ENCODE results near the gene ALK.

DNA sequence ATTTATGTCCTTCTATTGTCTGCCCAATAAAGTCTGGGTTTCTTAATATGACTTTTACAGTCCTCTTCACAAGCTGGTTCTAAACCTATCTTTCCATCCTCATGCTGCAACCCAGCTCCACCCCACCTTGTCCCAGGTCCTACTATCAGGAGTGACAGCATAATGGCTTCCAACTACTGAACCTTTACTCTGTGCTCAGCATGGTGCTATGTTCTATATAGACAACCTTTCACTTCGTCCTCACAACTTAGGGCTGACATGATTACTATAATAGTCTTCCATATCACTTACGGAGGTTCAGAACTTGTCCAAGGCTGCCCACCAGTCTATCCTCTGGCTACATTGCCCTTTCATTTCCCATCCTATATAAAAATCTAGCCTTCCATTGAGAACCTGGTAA is 256.8 kb downstream of the ALK start:
- TF ChIP-seq, protein P1, sequence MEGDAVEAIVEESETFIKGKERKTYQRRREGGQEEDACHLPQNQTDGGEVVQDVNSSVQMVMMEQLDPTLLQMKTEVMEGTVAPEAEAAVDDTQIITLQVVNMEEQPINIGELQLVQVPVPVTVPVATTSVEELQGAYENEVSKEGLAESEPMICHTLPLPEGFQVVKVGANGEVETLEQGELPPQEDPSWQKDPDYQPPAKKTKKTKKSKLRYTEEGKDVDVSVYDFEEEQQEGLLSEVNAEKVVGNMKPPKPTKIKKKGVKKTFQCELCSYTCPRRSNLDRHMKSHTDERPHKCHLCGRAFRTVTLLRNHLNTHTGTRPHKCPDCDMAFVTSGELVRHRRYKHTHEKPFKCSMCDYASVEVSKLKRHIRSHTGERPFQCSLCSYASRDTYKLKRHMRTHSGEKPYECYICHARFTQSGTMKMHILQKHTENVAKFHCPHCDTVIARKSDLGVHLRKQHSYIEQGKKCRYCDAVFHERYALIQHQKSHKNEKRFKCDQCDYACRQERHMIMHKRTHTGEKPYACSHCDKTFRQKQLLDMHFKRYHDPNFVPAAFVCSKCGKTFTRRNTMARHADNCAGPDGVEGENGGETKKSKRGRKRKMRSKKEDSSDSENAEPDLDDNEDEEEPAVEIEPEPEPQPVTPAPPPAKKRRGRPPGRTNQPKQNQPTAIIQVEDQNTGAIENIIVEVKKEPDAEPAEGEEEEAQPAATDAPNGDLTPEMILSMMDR (IDR thresholded peaks at IDR 0.05; ENCODE audit: low read depth, low read length), result no peak
- TF ChIP-seq EZH2phosphoT487 (IDR thresholded peaks at IDR 0.05; ENCODE audit: low read depth), result no peak
